A549 (cell line): ENCODE results near the gene DRD5. TPM values are rescaled to one million over a fixed set of nuclear protein-coding genes. Genes with fewer than 3 reads are reported as not detected.

Source experiments
- ATAC-seq, 2 experiments: fragments of 200-7000 bp in 1 of 2; fragments of >200 bp in 1 of 2; cut with Nextera tagmentation in 1 of 2; cut with Tn5 transposase in 1 of 2; 3 replicates each; pipeline versions ENCODE4 v1.8.0 to v1.9.1; 2018 to 2020; ENCODE audit warnings: mild to moderate bottlenecking in 1 of 2, moderate library complexity in 1 of 2
- CTCF ChIA-PET: fragments of 300-600 bp; sonication (Branson Sonifier 250); formaldehyde crosslinking; extraction: SDS; loops from one replicate; lab custom pipeline; 2021; ENCODE audit warnings: antibody characterized with exemption, inconsistent platforms; lab: Yijun Ruan, JAX
- POLR2A ChIA-PET: fragments of 350-600 bp; formaldehyde crosslinking; extraction: SDS; loops from one replicate; lab custom pipeline; 2021; ENCODE audit warnings: antibody characterized with exemption, inconsistent platforms; lab: Yijun Ruan, JAX
- DNase-seq, 2 experiments: peaks; one replicate each; pipeline versions ENCODE4 v3.0.0 to v3.0.0-alpha.2; 2011 to 2016; ENCODE audit warnings: low read depth in 1 of 2, low spot score in 1 of 2
- FAIRE-seq: peaks from 2 replicates; lab custom pipeline; 2011; peaks lifted over from hg19 to GRCh38; lab: Jason Lieb, UNC
- H3K27ac ChIP-seq, 2 experiments: fragments of >200 bp; sonication (Bioruptor Twin); formaldehyde crosslinking; 3 replicates each; pipeline ENCODE4 v1.5.1; 2016 to 2017
- H3K4me1 ChIP-seq: fragments of >200 bp; sonication (Bioruptor Twin); formaldehyde crosslinking; 3 replicates; pipeline ENCODE4 v1.6.1; 2016
- H3K4me2 ChIP-seq: fragments of >200 bp; sonication (Bioruptor Twin); formaldehyde crosslinking; 3 replicates; pipeline ENCODE4 v1.6.1; 2016
- H3K4me3 ChIP-seq: fragments of >200 bp; sonication (Bioruptor Twin); formaldehyde crosslinking; 3 replicates; pipeline ENCODE4 v1.5.1; 2016
- H3K9me3 ChIP-seq: fragments of >200 bp; sonication (Bioruptor Twin); formaldehyde crosslinking; 3 replicates; pipeline ENCODE4 v1.6.1; 2016
- BCL3 ChIP-seq: fragments of >200 bp; sonication (Bioruptor Twin); formaldehyde crosslinking; IDR thresholded peaks from 3 replicates; pipeline ENCODE4 v1.6.1; 2016
- BHLHE40 ChIP-seq: IDR thresholded peaks from 2 replicates; pipeline ENCODE4 v1.6.1; 2012; ENCODE audit warnings: low read depth, low read length, inconsistent platforms
- CBX8 ChIP-seq: fragments of 200-600 bp; sonication (generic); IDR thresholded peaks from 2 replicates; pipeline ENCODE4 v1.6.1; 2016
- CHD2 ChIP-seq: fragments of 150-350 bp; IDR thresholded peaks from 2 replicates; pipeline ENCODE4 v1.6.1; 2014; ENCODE audit warnings: low read length; ENCODE audit not compliant: partially characterized antibody
- EHF ChIP-seq: fragments of 250-450 bp; sonication (Bioruptor Pico); IDR thresholded peaks from 2 replicates; pipeline ENCODE4 v1.5.0; 2020; ENCODE audit warnings: mild to moderate bottlenecking
- EHMT2 ChIP-seq: fragments of 200-600 bp; sonication (generic); IDR thresholded peaks from 2 replicates; pipeline ENCODE4 v1.6.1; 2016; ENCODE audit warnings: antibody characterized with exemption, low read depth, mild to moderate bottlenecking, moderate library complexity
- ELK1 ChIP-seq: fragments of 150-350 bp; IDR thresholded peaks from 2 replicates; pipeline ENCODE4 v1.6.1; 2014; ENCODE audit warnings: low read depth, mild to moderate bottlenecking, low read length
- ESRRA ChIP-seq: fragments of 150-350 bp; IDR thresholded peaks from 2 replicates; pipeline ENCODE4 v1.6.1; 2014; ENCODE audit warnings: mild to moderate bottlenecking, low read length, borderline replicate concordance
- FOSB ChIP-seq: fragments of 250-450 bp; sonication (Bioruptor Pico); IDR thresholded peaks from 2 replicates; pipeline ENCODE4 v1.5.0; 2020; ENCODE audit warnings: mild to moderate bottlenecking, moderate library complexity
- FOSL2 ChIP-seq, 2 experiments: fragments of 450-650 bp in 1 of 2; fragments of >200 bp in 1 of 2; sonication (Bioruptor Twin) in 1 of 2; formaldehyde crosslinking; IDR thresholded peaks; 2 replicates each; pipeline versions ENCODE4 v1.5.0 to v1.6.1; 2016 to 2020; ENCODE audit warnings: mild to moderate bottlenecking in 1 of 2, moderate library complexity in 1 of 2
- FOXS1 ChIP-seq: fragments of 250-450 bp; sonication (Bioruptor Pico); IDR thresholded peaks from 2 replicates; pipeline ENCODE4 v1.5.0; 2020; ENCODE audit warnings: mild to moderate bottlenecking, moderate library complexity
- HDAC2 ChIP-seq: fragments of 200-600 bp; sonication (generic); IDR thresholded peaks from 2 replicates; pipeline ENCODE4 v1.6.1; 2016
- HOXB13 ChIP-seq: fragments of 250-450 bp; sonication (Bioruptor Pico); IDR thresholded peaks from 2 replicates; pipeline ENCODE4 v1.5.0; 2020; ENCODE audit warnings: low read depth, mild to moderate bottlenecking, moderate library complexity
- JUN ChIP-seq, 2 experiments: fragments of >200 bp; sonication (Bioruptor Twin); formaldehyde crosslinking; IDR thresholded peaks; 2 replicates in 1 of 2; 3 replicates in 1 of 2; pipeline ENCODE4 v1.6.1; 2016 to 2017
- JUNB ChIP-seq: fragments of >200 bp; sonication (Bioruptor Twin); formaldehyde crosslinking; IDR thresholded peaks from 2 replicates; pipeline ENCODE4 v1.6.1; 2016
- KDM1A ChIP-seq: fragments of 200-600 bp; sonication (generic); IDR thresholded peaks from 2 replicates; pipeline ENCODE4 v1.6.1; 2016; ENCODE audit warnings: low read depth, mild to moderate bottlenecking
- KDM5A ChIP-seq: fragments of 200-600 bp; sonication (generic); IDR thresholded peaks from 2 replicates; pipeline ENCODE4 v1.6.1; 2016; ENCODE audit warnings: antibody characterized with exemption, mild to moderate bottlenecking
- MAZ ChIP-seq: fragments of 150-350 bp; IDR thresholded peaks from 2 replicates; pipeline ENCODE4 v1.6.1; 2014; ENCODE audit warnings: antibody characterized with exemption, low read depth, low read length, borderline replicate concordance
- NFE2L2 ChIP-seq: fragments of 150-350 bp; conservative IDR thresholded peaks from 2 replicates; pipeline ENCODE4 v1.6.1; 2014; ENCODE audit warnings: low read length
- NPAS2 ChIP-seq: fragments of 250-450 bp; sonication (Bioruptor Pico); IDR thresholded peaks from 2 replicates; pipeline ENCODE4 v1.8.0; 2022; ENCODE audit warnings: mild to moderate bottlenecking, moderate library complexity, borderline replicate concordance
- PHF8 ChIP-seq: fragments of 200-600 bp; sonication (generic); IDR thresholded peaks from 2 replicates; pipeline ENCODE4 v1.6.1; 2016; ENCODE audit warnings: low read depth, mild to moderate bottlenecking, antibody characterized with exemption, moderate library complexity, borderline replicate concordance
- RAD21 ChIP-seq, 2 experiments: fragments of >200 bp in 1 of 2; sonication (Bioruptor Twin) in 1 of 2; formaldehyde crosslinking in 1 of 2; IDR thresholded peaks in 1 of 2; conservative IDR thresholded peaks in 1 of 2; 2 replicates in 1 of 2; 3 replicates in 1 of 2; pipeline ENCODE4 v1.6.1; 2012 to 2018; ENCODE audit warnings: inconsistent platforms in 1 of 2
- RARB ChIP-seq: fragments of 250-450 bp; sonication (Bioruptor Pico); IDR thresholded peaks from 2 replicates; pipeline ENCODE4 v1.8.0; 2021; ENCODE audit warnings: mild to moderate bottlenecking, moderate library complexity
- REST ChIP-seq: fragments of 200-600 bp; sonication (generic); IDR thresholded peaks from 2 replicates; pipeline ENCODE4 v1.6.1; 2016; ENCODE audit warnings: antibody characterized with exemption, mild to moderate bottlenecking, moderate library complexity
- RFX5 ChIP-seq: fragments of 450-650 bp; IDR thresholded peaks from 2 replicates; pipeline ENCODE4 v1.7.1; 2014; ENCODE audit warnings: antibody characterized with exemption, mild to moderate bottlenecking, moderate library complexity
- TP53 ChIP-seq: fragments of 250-450 bp; sonication (Bioruptor Pico); IDR thresholded peaks from 2 replicates; pipeline ENCODE4 v1.5.0; 2021; ENCODE audit warnings: mild to moderate bottlenecking, moderate library complexity
- ZC3H11A ChIP-seq: fragments of 450-650 bp; IDR thresholded peaks from 2 replicates; pipeline ENCODE4 v1.6.1; 2014; ENCODE audit warnings: antibody characterized with exemption, mild to moderate bottlenecking
- ZFP36 ChIP-seq: fragments of 450-650 bp; IDR thresholded peaks from 2 replicates; pipeline ENCODE4 v1.6.1; 2014; ENCODE audit warnings: borderline replicate concordance; ENCODE audit not compliant: partially characterized antibody
- ZNF302 ChIP-seq: fragments of 250-450 bp; sonication (Bioruptor Pico); IDR thresholded peaks from 2 replicates; pipeline ENCODE4 v1.9.0; 2021; ENCODE audit warnings: inconsistent platforms, mild to moderate bottlenecking, moderate library complexity
- WGBS: methylation state at CpG from one replicate; pipeline ENCODE4 v1.1.6; 2017; ENCODE audit errors: missing lambda C conversion rate; 5-methylcytosine and 5-hydroxymethylcytosine counted together
- polyA plus RNA-seq, 4 experiments: library from polyadenylated mRNA; depleted of rRNA in 3 of 4; stranded (reverse); fragments of >200 nt; fragmentation: RNase III in 1 of 4; extraction: RNeasy Plus Mini Kit Qiagen cat#74134 plus additional on column Dnase treatment in 1 of 4; gene quantifications; 2 replicates in 3 of 4; 3 replicates in 1 of 4; pipeline ENCODE4 v1.2.3, GENCODE V29; 2011 to 2017

DRD5 gene
- polyA plus RNA-seq, 2 of the 4 experiments (the other 2 are of a cell fraction): not detected

GRCh38 chr4:9826551-9826950, 45.1 kb downstream of the DRD5 start:
- DNase-seq (no peak), FAIRE-seq (no peak), ATAC-seq (no peak)
- TF ChIP-seq CHD2: no peak
- TF ChIP-seq KDM5A: no peak
- TF ChIP-seq FOSB: no peak
- TF ChIP-seq JUNB: no peak
- no peak for TF ChIP-seq FOSL2 (IDR thresholded peaks at IDR 0.05)
- TF ChIP-seq FOSL2 (CRISPR knock-in tag; IDR thresholded peaks at IDR 0.05): no peak
- TF ChIP-seq ESRRA: no peak
- TF ChIP-seq ZFP36: no peak
- TF ChIP-seq REST: no peak
- TF ChIP-seq NFE2L2: no peak
- TF ChIP-seq RARB: no peak
- TF ChIP-seq ZC3H11A: no peak
- TF ChIP-seq KDM1A: no peak
- TF ChIP-seq HDAC2: no peak
- no peak for TF ChIP-seq PHF8
- TF ChIP-seq FOXS1 (CRISPR knock-in tag): no peak
- no peak for TF ChIP-seq MAZ
- TF ChIP-seq BCL3: no peak
- no peak for TF ChIP-seq CBX8
- Histone ChIP-seq H3K9me3 (no peaks in the 10 kb centered on the region), H3K4me3 (no peak overlapping the region), H3K27ac (no peak overlapping the region), H3K4me1 (no peaks in the 10 kb centered on the region), H3K4me2 (no peak overlapping the region)
- WGBS: 0% methylated on average over 1 of the region's 1 CpG
- POLR2A ChIA-PET: no interaction called here
- CTCF ChIA-PET: interaction anchor here (1.2 kb wide), 1 partner anchor 27 kb away, joined by 3 read pairs; no protein-coding TSS in a partner anchor

GRCh38 chr4:9832640-9833039, 51.2 kb downstream of the DRD5 start:
- ChIA-PET CTCF (no interaction called here), POLR2A (no interaction called here)
- FAIRE-seq (no peak), ATAC-seq (no peak), DNase-seq (no peak)
- no peak overlapping the region for H3K27ac ChIP-seq
- H3K4me3 ChIP-seq: no peak overlapping the region
- WGBS: 14% methylated on average over 2 of the region's 2 CpGs
- H3K4me2 ChIP-seq: no peak overlapping the region
- H3K9me3 ChIP-seq: no peaks in the 10 kb centered on the region
- no peak for TF ChIP-seq HOXB13
- no peak for TF ChIP-seq JUNB
- TF ChIP-seq JUN (IDR thresholded peaks at IDR 0.05): no peak
- TF ChIP-seq NPAS2 (CRISPR knock-in tag): no peak
- no peak for TF ChIP-seq ZNF302 (CRISPR knock-in tag)
- no peaks in the 10 kb centered on the region for H3K4me1 ChIP-seq

GRCh38 chr4:9833421-9833820, 52.0 kb downstream of the DRD5 start:
- Histone ChIP-seq H3K4me1 (no peaks in the 10 kb centered on the region), H3K27ac (no peak overlapping the region), H3K4me2 (no peak overlapping the region), H3K9me3 (no peaks in the 10 kb centered on the region), H3K4me3 (no peak overlapping the region)
- FAIRE-seq (no peak), ATAC-seq (no peak), DNase-seq (no peak)
- ChIA-PET CTCF (no interaction called here), POLR2A (no interaction called here)
- WGBS: 36% methylated on average over 5 of the region's 5 CpGs
- no peak for TF ChIP-seq EHF
- no peak for TF ChIP-seq BHLHE40
- no peak for TF ChIP-seq HOXB13
- no peak for TF ChIP-seq RAD21 (conservative IDR thresholded peaks at IDR 0.05 in 1 of 2, IDR thresholded peaks at IDR 0.05 in 1 of 2)
- TF ChIP-seq CBX8: no peak
- no peak for TF ChIP-seq EHMT2
- TF ChIP-seq ZNF302 (CRISPR knock-in tag): no peak
- TF ChIP-seq ELK1: no peak
- no peak for TF ChIP-seq CHD2
- TF ChIP-seq TP53 (CRISPR knock-in tag): no peak
- no peak for TF ChIP-seq BCL3
- TF ChIP-seq RFX5: no peak
- no peak for TF ChIP-seq KDM5A
